ENCODE measurements around the gene TSKU.
A peak's percentile ranks its signal among the peaks of the same experiment; 100 is the strongest.
"Not testable (repeated sequence)": the region's sequence is repeated elsewhere in the genome, so short reads cannot be mapped to it uniquely, and the experiment has no call there.

TSKU gene

DNA sequence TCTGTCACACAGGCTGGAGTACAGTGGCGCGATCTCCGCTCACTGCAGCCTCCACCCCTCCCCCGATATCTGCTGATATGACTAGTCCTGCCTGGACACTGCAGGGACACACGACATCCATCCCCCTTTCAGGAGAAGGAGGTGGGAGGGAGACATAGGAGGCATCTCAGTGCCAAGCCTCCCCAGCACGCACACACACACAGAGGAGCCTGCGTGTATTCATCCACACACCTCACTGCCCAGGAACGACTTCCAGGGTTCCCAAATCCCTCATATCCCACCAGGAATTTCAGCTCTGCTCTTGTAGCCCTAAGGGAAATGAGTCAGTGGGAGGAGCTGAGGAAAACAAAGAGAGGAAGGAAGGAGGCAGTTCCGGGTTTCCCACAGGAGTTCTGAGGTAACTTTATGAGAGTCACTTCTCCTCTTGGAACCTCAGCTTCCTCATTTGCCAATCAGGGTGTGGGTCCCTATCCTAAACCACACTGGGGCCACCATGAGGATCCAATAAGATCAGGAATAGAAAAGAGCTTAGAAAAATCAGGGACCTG is 40.4 kb downstream of the TSKU start:
- TF ChIP-seq, protein P1, sequence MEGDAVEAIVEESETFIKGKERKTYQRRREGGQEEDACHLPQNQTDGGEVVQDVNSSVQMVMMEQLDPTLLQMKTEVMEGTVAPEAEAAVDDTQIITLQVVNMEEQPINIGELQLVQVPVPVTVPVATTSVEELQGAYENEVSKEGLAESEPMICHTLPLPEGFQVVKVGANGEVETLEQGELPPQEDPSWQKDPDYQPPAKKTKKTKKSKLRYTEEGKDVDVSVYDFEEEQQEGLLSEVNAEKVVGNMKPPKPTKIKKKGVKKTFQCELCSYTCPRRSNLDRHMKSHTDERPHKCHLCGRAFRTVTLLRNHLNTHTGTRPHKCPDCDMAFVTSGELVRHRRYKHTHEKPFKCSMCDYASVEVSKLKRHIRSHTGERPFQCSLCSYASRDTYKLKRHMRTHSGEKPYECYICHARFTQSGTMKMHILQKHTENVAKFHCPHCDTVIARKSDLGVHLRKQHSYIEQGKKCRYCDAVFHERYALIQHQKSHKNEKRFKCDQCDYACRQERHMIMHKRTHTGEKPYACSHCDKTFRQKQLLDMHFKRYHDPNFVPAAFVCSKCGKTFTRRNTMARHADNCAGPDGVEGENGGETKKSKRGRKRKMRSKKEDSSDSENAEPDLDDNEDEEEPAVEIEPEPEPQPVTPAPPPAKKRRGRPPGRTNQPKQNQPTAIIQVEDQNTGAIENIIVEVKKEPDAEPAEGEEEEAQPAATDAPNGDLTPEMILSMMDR (IDR thresholded peaks at IDR 0.05; ENCODE audit: low read depth, low read length) = no peak
- peak; percentile 56 for DNase-seq (ENCODE audit: low read depth, low spot score)
- H3K4me3 ChIP-seq (ENCODE audit: low read depth, low read length) = no peak overlapping the region
- in situ Hi-C loops (cut with HindIII; ENCODE audit: low sequenced_read_pairs) = no loop called here

DNA sequence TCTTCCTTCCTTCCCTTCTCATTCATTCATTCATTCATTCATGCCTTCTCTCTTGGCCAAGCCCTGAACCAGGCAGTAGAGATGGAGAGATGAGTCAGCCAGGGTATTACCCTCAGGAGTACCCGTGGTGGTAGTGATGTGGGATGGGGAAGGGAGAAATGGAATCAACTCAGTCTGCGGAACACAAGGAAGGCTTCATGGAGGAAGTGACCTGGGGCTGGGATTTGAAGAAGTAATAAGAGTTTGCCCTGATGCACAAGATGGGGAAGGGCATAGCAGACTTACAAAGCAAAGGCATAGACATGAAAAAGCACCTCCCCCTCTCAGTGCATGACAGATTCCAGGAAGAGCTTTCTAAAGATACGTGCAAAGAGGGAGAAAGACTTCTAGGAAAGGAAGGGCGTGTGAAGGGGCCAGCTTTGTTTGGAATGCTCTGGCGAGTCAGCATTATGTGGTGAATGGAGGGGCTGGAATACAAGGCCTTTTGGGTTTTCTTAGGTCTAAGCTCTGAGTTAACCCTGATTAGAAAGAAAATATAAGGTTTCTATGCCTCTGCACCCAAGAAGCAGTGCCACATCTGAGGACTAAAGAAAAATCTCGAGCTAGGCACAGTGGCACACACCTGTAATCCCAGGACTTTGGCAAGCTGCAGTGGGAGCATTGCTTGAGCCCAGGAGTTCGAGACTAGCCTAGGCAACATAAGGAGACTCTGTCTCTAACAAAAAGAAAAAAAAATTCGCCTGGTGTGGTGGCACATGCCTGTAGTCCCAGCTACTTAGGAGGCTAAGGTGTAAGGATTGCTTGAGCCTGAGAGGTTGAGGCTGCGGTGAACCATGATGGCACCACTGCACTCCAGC is 41.2 kb downstream of the TSKU start:
- no peak for DNase-seq (ENCODE audit: low read depth, low spot score)
- no peak overlapping the region for H3K4me3 ChIP-seq (ENCODE audit: low read depth, low read length)
- TF ChIP-seq, protein P1 (IDR thresholded peaks at IDR 0.05; ENCODE audit: low read depth, low read length) = no peak
- in situ Hi-C loops (cut with HindIII; ENCODE audit: low sequenced_read_pairs) = no loop called here

DNA sequence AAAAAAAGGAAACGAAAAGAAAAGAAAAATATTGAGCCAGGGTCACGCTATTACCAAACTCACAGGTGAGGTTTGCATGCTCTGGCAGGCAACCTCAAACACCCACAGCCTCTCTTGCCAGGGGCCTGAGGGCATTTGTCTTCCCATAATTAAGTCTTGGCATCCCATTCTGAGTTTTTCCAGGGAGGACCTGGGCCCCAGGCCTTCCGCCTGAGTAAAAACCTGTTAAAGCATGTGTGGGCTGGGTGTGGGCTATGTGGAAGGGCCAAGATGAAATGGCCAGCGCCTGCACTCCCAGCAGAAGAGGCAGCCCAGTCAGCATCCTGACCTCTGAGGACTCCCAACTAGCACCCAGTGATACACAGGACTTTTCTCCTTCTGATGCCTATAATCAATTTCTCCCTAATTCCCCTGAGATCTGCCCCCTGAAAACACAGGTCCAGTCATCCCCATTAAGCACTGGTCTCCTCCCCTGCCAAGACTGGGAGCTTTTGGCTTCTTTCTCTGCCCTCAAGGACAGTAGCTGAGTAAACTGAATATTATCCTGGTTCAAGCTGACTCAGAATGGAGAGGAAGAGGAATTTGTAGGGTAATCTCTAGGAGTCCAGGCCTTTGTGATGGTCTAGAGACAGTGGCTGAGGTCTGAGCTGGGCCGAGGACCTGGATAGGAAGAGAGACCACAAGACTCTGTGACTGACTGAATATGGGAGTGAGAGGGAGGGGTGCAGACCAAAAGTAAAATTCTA is 42.0 kb downstream of the TSKU start:
- DNase-seq (ENCODE audit: low read depth, low spot score) = no peak

DNA sequence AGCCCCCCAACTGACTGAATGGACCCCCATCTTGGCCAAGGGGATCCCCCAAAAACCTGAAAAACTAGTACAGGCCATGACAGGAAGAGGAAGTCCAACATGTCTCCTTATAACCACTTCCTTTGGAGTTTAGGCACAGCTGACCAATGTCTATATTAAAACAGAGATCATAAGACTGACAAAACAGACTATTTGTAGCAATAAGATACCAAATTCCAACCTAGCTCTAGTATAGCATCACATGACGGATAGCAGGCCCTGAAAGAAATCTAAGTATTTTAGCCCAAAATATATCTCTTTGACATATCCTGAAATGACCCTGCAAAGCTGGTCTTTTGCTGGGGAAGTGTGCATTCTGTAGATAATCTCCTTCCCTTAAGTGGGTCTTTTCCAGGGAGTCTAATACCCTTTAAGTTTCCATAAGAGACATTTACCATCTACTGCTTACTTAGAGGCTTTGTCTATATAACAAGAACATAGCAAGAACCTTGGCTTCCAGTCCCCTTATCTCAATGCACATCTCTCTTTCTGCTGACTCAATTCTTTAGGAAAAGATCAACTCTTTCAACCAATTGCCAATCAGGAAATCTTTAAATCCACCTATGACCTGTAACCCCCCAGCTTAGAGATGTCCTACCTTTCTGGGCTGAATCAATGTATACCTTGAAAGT is 42.7 kb downstream of the TSKU start:
- TF ChIP-seq, protein P1 (IDR thresholded peaks at IDR 0.05; ENCODE audit: low read depth, low read length) = no peak
- no peak for DNase-seq (ENCODE audit: low read depth, low spot score)
- H3K4me3 ChIP-seq (ENCODE audit: low read depth, low read length) = no peak overlapping the region
- in situ Hi-C loops (cut with HindIII; ENCODE audit: low sequenced_read_pairs) = no loop called here

More for the DNA sequence above, 42.0 kb downstream of the TSKU start:
- no peak overlapping the region for H3K4me3 ChIP-seq (ENCODE audit: low read depth, low read length)
- TF ChIP-seq, protein P1 (IDR thresholded peaks at IDR 0.05; ENCODE audit: low read depth, low read length) = no peak
- in situ Hi-C loops (cut with HindIII; ENCODE audit: low sequenced_read_pairs) = no loop called here

DNA sequence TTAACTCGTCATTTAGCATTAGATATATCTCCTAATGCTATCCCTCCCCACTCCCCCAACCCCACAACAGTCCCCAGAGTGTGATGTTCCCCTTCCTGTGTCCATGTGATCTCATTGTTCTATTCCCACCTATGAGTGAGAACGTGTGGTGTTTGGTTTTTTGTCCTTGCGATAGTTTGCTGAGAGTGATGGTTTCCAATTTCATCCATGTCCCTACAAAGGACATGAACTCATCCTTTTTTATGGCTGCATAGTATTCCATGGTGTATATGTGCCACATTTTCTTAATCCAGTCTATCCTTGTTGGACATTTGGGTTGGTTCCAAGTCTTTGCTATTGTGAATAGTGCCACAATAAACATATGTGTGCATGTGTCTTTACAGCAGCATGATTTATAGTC is 43.4 kb downstream of the TSKU start:
- in situ Hi-C loops (cut with HindIII; ENCODE audit: low sequenced_read_pairs); DNase-seq (ENCODE audit: low read depth, low spot score); H3K4me3 ChIP-seq (ENCODE audit: low read depth, low read length): not testable (repeated sequence)

DNA sequence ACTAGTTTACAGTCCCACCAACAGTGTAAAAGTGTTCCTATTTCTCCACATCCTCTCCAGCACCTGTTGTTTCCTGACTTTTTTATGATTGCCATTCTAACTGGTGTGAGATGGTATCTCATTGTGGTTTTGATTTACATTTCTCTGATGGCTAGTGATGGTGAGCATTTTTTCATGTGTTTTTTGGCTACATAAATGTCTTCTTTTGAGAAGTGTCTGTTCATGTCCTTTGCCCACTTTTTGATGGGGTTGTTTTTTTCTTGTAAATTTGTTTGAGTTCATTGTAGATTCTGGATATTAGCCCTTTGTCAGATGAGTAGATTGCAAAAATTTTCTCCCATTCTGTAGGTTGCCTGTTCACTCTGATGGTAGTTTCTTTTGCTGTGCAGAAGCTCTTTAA is 43.8 kb downstream of the TSKU start:
- in situ Hi-C loops (cut with HindIII; ENCODE audit: low sequenced_read_pairs); H3K4me3 ChIP-seq (ENCODE audit: low read depth, low read length); DNase-seq (ENCODE audit: low read depth, low spot score): not testable (repeated sequence)

DNA sequence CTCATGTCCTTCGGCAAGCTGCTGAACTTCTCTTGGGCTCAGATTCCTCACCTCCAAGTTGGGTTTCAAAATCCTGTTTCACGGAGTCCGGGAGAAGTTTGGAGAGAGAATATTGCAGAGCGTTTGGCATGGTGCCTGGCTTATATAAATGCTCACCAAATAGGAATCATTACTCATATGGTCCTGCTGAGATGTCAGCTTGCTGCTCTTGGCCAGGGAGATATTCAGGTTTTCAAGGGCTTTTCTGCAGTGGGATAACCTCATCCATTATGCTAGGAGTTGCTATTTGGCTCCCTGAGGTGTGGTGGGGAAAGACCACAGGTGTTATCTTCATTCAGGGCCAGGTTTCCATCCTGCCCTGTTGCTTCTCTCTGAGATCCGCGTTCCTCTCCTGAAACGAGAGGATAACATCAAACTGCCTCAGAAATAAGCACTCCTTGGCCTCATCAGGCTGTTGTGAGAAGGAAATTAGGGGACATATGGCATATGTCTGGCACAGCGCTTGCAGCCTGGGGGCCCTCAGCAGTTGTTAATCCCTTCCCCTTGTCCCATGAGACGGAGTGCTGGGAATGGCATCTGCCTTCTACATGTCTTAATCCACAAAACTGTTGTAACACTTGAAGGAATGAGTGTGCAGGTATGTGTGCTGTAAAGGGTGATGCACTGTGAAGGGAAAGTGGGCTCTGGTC is 47.6 kb downstream of the TSKU start:
- peak; percentile 58 for DNase-seq (ENCODE audit: low read depth, low spot score)

More for the DNA sequence above, 47.6 kb downstream of the TSKU start:
- in situ Hi-C loops (cut with HindIII; ENCODE audit: low sequenced_read_pairs) = no loop called here
- TF ChIP-seq, protein P1 (IDR thresholded peaks at IDR 0.05; ENCODE audit: low read depth, low read length) = no peak
- no peak overlapping the region for H3K4me3 ChIP-seq (ENCODE audit: low read depth, low read length)
